GM12878 (cell line): ENCODE measurements around the gene NR4A2. TPM values are rescaled to one million over a fixed set of nuclear protein-coding genes. Genes with fewer than 3 reads are reported as not detected.

Experiments
- ATAC-seq: fragments of 200-7000 bp; cut with Tn5 transposase; 3 replicates; pipeline ENCODE4 v1.9.1; 2020; ENCODE audit warnings: mild to moderate bottlenecking, moderate library complexity
- BruUV-seq: library from RNA; stranded (reverse); fragments of 400-500 nt; replicated peaks from 2 replicates; lab custom pipeline; 2021; lab: Mats Ljungman, UMichigan
- CTCF ChIA-PET: fragments of 300-600 bp; sonication (Branson Sonifier 250); formaldehyde crosslinking; extraction: SDS; loops from one replicate; lab custom pipeline; 2021; ENCODE audit warnings: inconsistent platforms; lab: Yijun Ruan, JAX
- POLR2A ChIA-PET: fragments of 350-600 bp; formaldehyde crosslinking; extraction: SDS; loops from one replicate; lab custom pipeline; 2021; ENCODE audit warnings: inconsistent platforms; lab: Charles Lee
- RAD21 ChIA-PET: fragments of 300-600 bp; sonication (Branson Sonifier 250); formaldehyde crosslinking; loops from one replicate; lab custom pipeline; 2023; ENCODE audit warnings: antibody characterized with exemption; ENCODE audit not compliant: unreplicated experiment; lab: Charles Lee
- SMC1A ChIA-PET: fragments of 300-600 bp; sonication (Branson Sonifier 250); formaldehyde crosslinking; loops from one replicate; lab custom pipeline; 2023; ENCODE audit not compliant: unreplicated experiment, uncharacterized antibody; lab: Charles Lee
- DNase-seq: peaks from one replicate; pipeline ENCODE4 v3.0.0-alpha.2; 2011; ENCODE audit warnings: low read depth, low spot score
- FAIRE-seq: peaks from 3 replicates; lab custom pipeline; 2011; peaks lifted over from hg19 to GRCh38; lab: Jason Lieb, UNC
- H2AFZ ChIP-seq: 2 replicates; pipeline ENCODE4 v1.6.0; 2011; ENCODE audit warnings: low read depth, low read length, control low read depth; ENCODE audit not compliant: control insufficient read depth
- H3K27ac ChIP-seq: 2 replicates; pipeline ENCODE4 v1.5.1; 2011; ENCODE audit warnings: control low read depth; ENCODE audit not compliant: control insufficient read depth, insufficient read depth
- H3K27me3 ChIP-seq, 2 experiments: replicated peaks in 1 of 2; 2 replicates each; pipeline versions ENCODE4 v1.6.0 to v1.6.1; 2011; ENCODE audit warnings: low read length in 1 of 2; ENCODE audit not compliant: control insufficient read depth in 2 of 2, insufficient read depth in 2 of 2
- H3K36me3 ChIP-seq, 2 experiments: 2 replicates each; pipeline ENCODE4 v1.5.1; 2011; ENCODE audit warnings: low read length in 1 of 2; ENCODE audit not compliant: control insufficient read depth in 2 of 2, insufficient read depth in 2 of 2
- H3K4me1 ChIP-seq: 2 replicates; pipeline ENCODE4 v1.6.1; 2011; ENCODE audit warnings: mild to moderate bottlenecking, low read length, moderate library complexity, mixed read lengths; ENCODE audit not compliant: control insufficient read depth, insufficient read depth
- H3K4me2 ChIP-seq: 2 replicates; pipeline ENCODE4 v1.6.0; 2011; ENCODE audit warnings: control low read depth; ENCODE audit not compliant: control insufficient read depth, insufficient read depth
- H3K4me3 ChIP-seq: fragments of 200-600 bp; sonication (generic); 2 replicates; pipeline ENCODE4 v1.5.1; 2016
- H3K79me2 ChIP-seq: 2 replicates; pipeline ENCODE4 v1.6.0; 2011; ENCODE audit warnings: low read length; ENCODE audit not compliant: control insufficient read depth, insufficient read depth
- H3K9ac ChIP-seq: 2 replicates; pipeline ENCODE4 v1.8.0; 2011; ENCODE audit warnings: low read length, control low read depth, mixed read lengths; ENCODE audit not compliant: control insufficient read depth, insufficient read depth
- H3K9me3 ChIP-seq: replicated peaks from 3 replicates; pipeline ENCODE4 v1.5.1; 2011; ENCODE audit warnings: mild to moderate bottlenecking, low read length; ENCODE audit not compliant: control insufficient read depth, insufficient read depth
- H4K20me1 ChIP-seq: 2 replicates; pipeline ENCODE4 v1.6.0; 2011; ENCODE audit not compliant: control insufficient read depth, insufficient read depth
- BHLHE40 ChIP-seq, 2 experiments: fragments of 450-650 bp in 1 of 2; IDR thresholded peaks; 2 replicates each; pipeline ENCODE4 v1.6.1; 2011 to 2017; ENCODE audit warnings: low read depth in 2 of 2, borderline replicate concordance in 1 of 2, improper control_type of control experiment in 1 of 2, low read length in 1 of 2, mild to moderate bottlenecking in 1 of 2
- CBFB ChIP-seq: IDR thresholded peaks from 2 replicates; pipeline ENCODE4 v1.6.1; 2016; ENCODE audit warnings: antibody characterized with exemption, low read depth
- CEBPB ChIP-seq, 2 experiments: fragments of 150-350 bp in 1 of 2; IDR thresholded peaks; 2 replicates each; pipeline ENCODE4 v1.6.1; 2012 to 2014; ENCODE audit warnings: low read depth in 2 of 2, low read length in 2 of 2, borderline replicate concordance in 1 of 2, inconsistent platforms in 1 of 2
- IRF5 ChIP-seq: fragments of 450-650 bp; IDR thresholded peaks from 2 replicates; pipeline ENCODE4 v1.6.1; 2017; ENCODE audit warnings: borderline replicate concordance
- KAT2A ChIP-seq: conservative IDR thresholded peaks from 2 replicates; pipeline ENCODE4 v1.6.1; 2011; ENCODE audit warnings: low read depth, low read length; ENCODE audit not compliant: control insufficient read depth
- MLLT1 ChIP-seq: fragments of 450-650 bp; IDR thresholded peaks from 2 replicates; pipeline ENCODE4 v1.6.1; 2016; ENCODE audit warnings: mild to moderate bottlenecking
- NFIC ChIP-seq: IDR thresholded peaks from 2 replicates; pipeline ENCODE4 v1.6.1; 2012; ENCODE audit warnings: low read depth, mild to moderate bottlenecking, inconsistent platforms, low read length, moderate library complexity
- RCOR1 ChIP-seq: conservative IDR thresholded peaks from 2 replicates; pipeline ENCODE4 v1.6.1; 2012; ENCODE audit warnings: low read depth, low read length, improper control_type of control experiment
- SUZ12 ChIP-seq: fragments of 200-600 bp; sonication (generic); IDR thresholded peaks from one replicate; pipeline ENCODE4 v1.6.1; 2018; ENCODE audit warnings: antibody characterized with exemption, mild to moderate bottlenecking; ENCODE audit not compliant: unreplicated experiment
- ZBTB33 ChIP-seq: fragments of 450-650 bp; IDR thresholded peaks from 2 replicates; pipeline ENCODE4 v1.6.1; 2017; ENCODE audit warnings: mild to moderate bottlenecking
- ZNF24 ChIP-seq: fragments of 450-650 bp; IDR thresholded peaks from 2 replicates; pipeline ENCODE4 v1.6.1; 2017; ENCODE audit warnings: antibody characterized with exemption, mild to moderate bottlenecking
- ZNF274 ChIP-seq: IDR thresholded peaks from one replicate; pipeline ENCODE4 v1.8.0; 2011; ENCODE audit not compliant: insufficient read length, insufficient read depth
- ZNF622 ChIP-seq: fragments of 450-650 bp; IDR thresholded peaks from 2 replicates; pipeline ENCODE4 v1.6.1; 2017; ENCODE audit warnings: mild to moderate bottlenecking, inconsistent platforms
- ZNF687 ChIP-seq: fragments of 450-650 bp; IDR thresholded peaks from 2 replicates; pipeline ENCODE4 v1.6.1; 2017; ENCODE audit warnings: mild to moderate bottlenecking, moderate library complexity
- WGBS: methylation state at CpG from one replicate; pipeline ENCODE4 v1.1.6; 2016; ENCODE audit warnings: low lambda C conversion rate; ENCODE audit not compliant: insufficient replicate concordance, insufficient coverage; ENCODE audit errors: missing lambda C conversion rate; 5-methylcytosine and 5-hydroxymethylcytosine counted together
- in situ Hi-C: fragments of 300-500 bp; cut with MboI; formaldehyde crosslinking; loops from 9 replicates; pipeline ENCODE4 v1.14.3; 2018; ENCODE audit warnings: mixed read lengths
- intact Hi-C: fragments of 100-400 bp; cut with micrococcal nuclease; formaldehyde crosslinking; loops from one replicate; pipeline ENCODE4 v1.14.2; 2022; ENCODE audit not compliant: unreplicated experiment
- polyA plus RNA-seq, 11 experiments: library from polyadenylated mRNA; depleted of rRNA in 4 of 11; unstranded in 6 of 11; stranded (reverse) in 5 of 11; fragments of >200 nt; fragmentation: Nextera tagmentation in 4 of 11; fragmentation: Illumina TruSeq in 1 of 11; extraction: Ambion mirVana in 4 of 11; extraction: Trizol in 1 of 11; gene quantifications; 1 replicate in 1 of 11; 2 replicates in 10 of 11; pipeline versions ENCODE4 v1.2.1 to v1.2.3, GENCODE V29; 2011 to 2016; ENCODE audit warnings: inconsistent platforms in 2 of 11, missing spikeins in 2 of 11, low read depth in 1 of 11
- total RNA-seq, 4 experiments: library from RNA; depleted of rRNA in 3 of 4; stranded (reverse); fragments of >200 nt in 3 of 4; fragmentation: Illumina TruSeq in 1 of 4; extraction: Trizol in 1 of 4; gene quantifications; 2 replicates each; pipeline versions ENCODE4 v1.2.1 to v1.2.3, GENCODE V29; 2013 to 2021

The NR4A2 gene
- total and polyA plus RNA-seq, 10 of the 15 experiments (the other 5 are each of a cell fraction or from before 2014, with no cell fraction given), result 0.15 to 3.4 (median 0.58) TPM

- TF ChIP-seq CEBPB (IDR thresholded peaks at IDR 0.05; ENCODE audit: borderline replicate concordance in 1 of 2, low read depth in 2 of 2, low read length in 2 of 2), result no peak
- no peak for TF ChIP-seq ZNF622
- TF ChIP-seq NFIC, result no peak
- TF ChIP-seq SUZ12, result no peak
- TF ChIP-seq MLLT1, result no peak
- no peak for TF ChIP-seq ZNF24
- TF ChIP-seq ZNF274, result no peak
Observed at GRCh38 chr2:156349161-156349560, 16.6 kb upstream of the NR4A2 start (continued).

GRCh38 chr2:156347431-156347830 is 14.9 kb upstream of the NR4A2 start:
- ChIA-PET SMC1A (interaction anchor here (0.6 to 2.7 kb wide), 15 partner anchors 10 to 846 kb away, joined by 3 to 11 read pairs (median 4); no protein-coding TSS in a partner anchor), CTCF (interaction anchor here (0.9 to 1.6 kb wide), 4 partner anchors 13 to 171 kb away, joined by 3 to 5 read pairs (median 3); no protein-coding TSS in a partner anchor), POLR2A (interaction anchor here (1.4 kb wide), 1 partner anchor 47 kb away, joined by 5 read pairs; no protein-coding TSS in a partner anchor), RAD21 (interaction anchor here (1.1 to 1.7 kb wide), 4 partner anchors 12 to 242 kb away, joined by 3 to 6 read pairs (median 4); no protein-coding TSS in a partner anchor)
- BruUV-seq, result no TSS peak
- intact Hi-C loops (no loop called here), in situ Hi-C loops (loop anchor here (10.0 to 25.0 kb wide), 2 partner anchors 47 to 240 kb away; no protein-coding TSS in a partner anchor)
- Histone ChIP-seq H3K9me3 (no peaks in the 10 kb centered on the region), H3K36me3 (no peaks in the 10 kb centered on the region), H3K4me3 (no peak overlapping the region), H3K9ac (no peak overlapping the region), H4K20me1 (no peaks in the 10 kb centered on the region), H3K4me1 (no peaks in the 10 kb centered on the region), H3K79me2 (no peaks in the 10 kb centered on the region), H3K4me2 (no peak overlapping the region), H2AFZ (no peak overlapping the region), H3K27ac (no peak overlapping the region), H3K27me3 (no peaks in the 10 kb centered on the region)
- FAIRE-seq (no peak), DNase-seq (no peak), ATAC-seq (no peak)
- 73% methylated on average over 3 of the region's 3 CpGs for WGBS
- TF ChIP-seq IRF5, result no peak
- no peak for TF ChIP-seq RCOR1
- no peak for TF ChIP-seq ZBTB33
- no peak for TF ChIP-seq CBFB
- no peak for TF ChIP-seq KAT2A
- TF ChIP-seq BHLHE40 (IDR thresholded peaks at IDR 0.05; ENCODE audit: borderline replicate concordance in 1 of 2, low read depth in 2 of 2, low read length in 1 of 2), result no peak
- no peak for TF ChIP-seq ZNF687
